Chondrocyte (in vitro differentiated cells): ENCODE data around the gene PPP1R13L. TPM values are rescaled to one million over a fixed set of nuclear protein-coding genes. Genes with fewer than 3 reads are reported as not detected.

Experiments used
- DNase-seq: peaks from one replicate; pipeline ENCODE4 v3.0.0; 2021; ENCODE audit warnings: mixed read lengths, low spot score
- H3K27ac Mint-ChIP-seq: one replicate; pipeline ENCODE4 v1.8.0; 2021; ENCODE audit warnings: mild to moderate bottlenecking, moderate library complexity, mixed read lengths; ENCODE audit not compliant: unreplicated experiment
- H3K27me3 Mint-ChIP-seq: 2 replicates; pipeline ENCODE4 v1.8.0; 2021; ENCODE audit warnings: low read depth, mixed read lengths
- H3K36me3 Mint-ChIP-seq: 2 replicates; pipeline ENCODE4 v1.8.0; 2021; ENCODE audit warnings: low read depth, mixed read lengths
- H3K4me1 Mint-ChIP-seq: 2 replicates; pipeline ENCODE4 v1.8.0; 2021; ENCODE audit warnings: low read depth, mild to moderate bottlenecking, mixed read lengths
- H3K4me3 Mint-ChIP-seq: one replicate; pipeline ENCODE4 v1.8.0; 2021; ENCODE audit warnings: mild to moderate bottlenecking, moderate library complexity, mixed read lengths; ENCODE audit not compliant: unreplicated experiment
- H3K9me3 Mint-ChIP-seq: 2 replicates; pipeline ENCODE4 v1.8.0; 2021; ENCODE audit warnings: low read depth, mixed read lengths
- CTCF ChIP-seq: fragments of 200-600 bp; sonication (generic); IDR thresholded peaks from 2 replicates; pipeline ENCODE4 v1.5.0; 2021; ENCODE audit warnings: antibody characterized with exemption, mild to moderate bottlenecking, moderate library complexity
- total RNA-seq: library from RNA; stranded (reverse); gene quantifications from 3 replicates; pipeline ENCODE4 v1.2.1, GENCODE V29; 2021

The PPP1R13L gene
- total RNA-seq, 1 donor from 2014 or later: 111 TPM

- no peak overlapping the region for H3K27ac Mint-ChIP-seq
- H3K9me3 Mint-ChIP-seq: no peaks in the 10 kb centered on the region
- H3K36me3 Mint-ChIP-seq: peaks cover 7% of the 10 kb centered on the region
These were observed 4.7 kb downstream of the PPP1R13L start for GRCh38 chr19:45400192-45400591.

GRCh38 chr19:45395821-45396617 lies 8.8 kb downstream of the PPP1R13L start:
- Mint-ChIP-seq H3K4me3 (no peak overlapping the region), H3K27me3 (no peaks in the 10 kb centered on the region), H3K9me3 (no peaks in the 10 kb centered on the region), H3K4me1 (peaks cover 11% of the 10 kb centered on the region), H3K36me3 (peaks cover 13% of the 10 kb centered on the region), H3K27ac (no peak overlapping the region)
- DNase-seq: no peak
- TF ChIP-seq CTCF: no peak

More at GRCh38 chr19:45400192-45400591, 4.7 kb downstream of the PPP1R13L start:
- Mint-ChIP-seq H3K4me1 (peaks cover 37% of the 10 kb centered on the region), H3K4me3 (no peak overlapping the region), H3K27me3 (no peaks in the 10 kb centered on the region)
- no peak for TF ChIP-seq CTCF
- no peak for DNase-seq

- H3K27me3 Mint-ChIP-seq: no peaks in the 10 kb centered on the region
- no peaks in the 10 kb centered on the region for H3K4me1 Mint-ChIP-seq
- DNase-seq: no peak
- H3K9me3 Mint-ChIP-seq: no peaks in the 10 kb centered on the region
- H3K4me3 Mint-ChIP-seq: no peak overlapping the region
- peaks cover 13% of the 10 kb centered on the region for H3K36me3 Mint-ChIP-seq
- TF ChIP-seq CTCF: no peak
- H3K27ac Mint-ChIP-seq: no peak overlapping the region
These were observed 12.8 kb downstream of the PPP1R13L start for GRCh38 chr19:45391871-45392665.

GRCh38 chr19:45391346-45391745 lies 13.5 kb downstream of the PPP1R13L start:
- no peak overlapping the region for H3K4me3 Mint-ChIP-seq
- no peaks in the 10 kb centered on the region for H3K9me3 Mint-ChIP-seq
- no peak overlapping the region for H3K27ac Mint-ChIP-seq
- no peaks in the 10 kb centered on the region for H3K27me3 Mint-ChIP-seq
- DNase-seq: no peak
- no peaks in the 10 kb centered on the region for H3K4me1 Mint-ChIP-seq
- TF ChIP-seq CTCF: no peak
- peaks cover 12% of the 10 kb centered on the region for H3K36me3 Mint-ChIP-seq

- Mint-ChIP-seq H3K27ac (no peak overlapping the region), H3K27me3 (no peaks in the 10 kb centered on the region), H3K36me3 (peaks cover 9% of the 10 kb centered on the region), H3K4me1 (no peaks in the 10 kb centered on the region), H3K9me3 (no peaks in the 10 kb centered on the region), H3K4me3 (no peak overlapping the region)
- no peak for TF ChIP-seq CTCF
- DNase-seq: no peak
These were observed 19.3 kb downstream of the PPP1R13L start for GRCh38 chr19:45385392-45386221.
